GM19438 (cell line): Measurements from ENCODE around the gene C2orf76.
"Not testable (repeated sequence)": the region's sequence is repeated elsewhere in the genome, so short reads cannot be mapped to it uniquely, and the experiment has no call there.

Source experiments
- ATAC-seq: cut with Tn5 transposase; IDR thresholded peaks from one replicate; pipeline ENCODE4 v1.9.1; 2021; ENCODE audit warnings: low read depth; ENCODE audit not compliant: unreplicated experiment

Gene C2orf76

GRCh38 chr2:119377993-119378345, 11.3 kb upstream of the C2orf76 start:
- ATAC-seq: no peak

GRCh38 chr2:119377294-119377992, 10.8 kb upstream of the C2orf76 start:
- no peak for ATAC-seq

- no peak for ATAC-seq
Measured at GRCh38 chr2:119376810-119377209, 10.2 kb upstream of the C2orf76 start.

- ATAC-seq: not testable (repeated sequence)
Measured at GRCh38 chr2:119376406-119376805, 9.8 kb upstream of the C2orf76 start.

GRCh38 chr2:119373907-119374745, 7.5 kb upstream of the C2orf76 start:
- ATAC-seq: not testable (repeated sequence)

GRCh38 chr2:119372778-119373568, 6.3 kb upstream of the C2orf76 start:
- ATAC-seq: no peak

GRCh38 chr2:119371111-119371510, 4.5 kb upstream of the C2orf76 start:
- ATAC-seq: no peak

- ATAC-seq: no peak
Measured at GRCh38 chr2:119369845-119370244, 3.2 kb upstream of the C2orf76 start.

- ATAC-seq: peak; percentile 29
Measured at GRCh38 chr2:119367472-119368099, 952 bp upstream of the C2orf76 start.

- ATAC-seq: peak; percentile 4
Measured at GRCh38 chr2:119366161-119366648, 429 bp downstream of the C2orf76 start.

GRCh38 chr2:119365436-119365835, 1.2 kb downstream of the C2orf76 start:
- no peak for ATAC-seq

GRCh38 chr2:119364798-119365197, 1.8 kb downstream of the C2orf76 start:
- ATAC-seq: no peak

GRCh38 chr2:119360423-119360966, 6.1 kb downstream of the C2orf76 start:
- no peak for ATAC-seq

GRCh38 chr2:119359774-119360173, 6.9 kb downstream of the C2orf76 start:
- ATAC-seq: no peak

GRCh38 chr2:119354860-119355259, 11.8 kb downstream of the C2orf76 start:
- ATAC-seq: no peak

- ATAC-seq: peak; percentile 93
Measured at GRCh38 chr2:119352357-119352756, 14.3 kb downstream of the C2orf76 start.

GRCh38 chr2:119350311-119350998, 16.2 kb downstream of the C2orf76 start:
- no peak for ATAC-seq

GRCh38 chr2:119349289-119349688, 17.3 kb downstream of the C2orf76 start:
- no peak for ATAC-seq

- no peak for ATAC-seq
Measured at GRCh38 chr2:119341684-119342083, 24.9 kb downstream of the C2orf76 start.

- no peak for ATAC-seq
Measured at GRCh38 chr2:119339562-119339923, 27.1 kb downstream of the C2orf76 start.
